Measurements from ENCODE around the gene PIGQ. TPM values are rescaled to one million over a fixed set of nuclear protein-coding genes. Genes with fewer than 3 reads are reported as not detected.

PIGQ gene
- total and polyA plus RNA-seq, 2 of the 13 experiments (the other 11 are each of a cell fraction or from before 2014, with no cell fraction given) = 7.7 to 19.7 TPM

DNA sequence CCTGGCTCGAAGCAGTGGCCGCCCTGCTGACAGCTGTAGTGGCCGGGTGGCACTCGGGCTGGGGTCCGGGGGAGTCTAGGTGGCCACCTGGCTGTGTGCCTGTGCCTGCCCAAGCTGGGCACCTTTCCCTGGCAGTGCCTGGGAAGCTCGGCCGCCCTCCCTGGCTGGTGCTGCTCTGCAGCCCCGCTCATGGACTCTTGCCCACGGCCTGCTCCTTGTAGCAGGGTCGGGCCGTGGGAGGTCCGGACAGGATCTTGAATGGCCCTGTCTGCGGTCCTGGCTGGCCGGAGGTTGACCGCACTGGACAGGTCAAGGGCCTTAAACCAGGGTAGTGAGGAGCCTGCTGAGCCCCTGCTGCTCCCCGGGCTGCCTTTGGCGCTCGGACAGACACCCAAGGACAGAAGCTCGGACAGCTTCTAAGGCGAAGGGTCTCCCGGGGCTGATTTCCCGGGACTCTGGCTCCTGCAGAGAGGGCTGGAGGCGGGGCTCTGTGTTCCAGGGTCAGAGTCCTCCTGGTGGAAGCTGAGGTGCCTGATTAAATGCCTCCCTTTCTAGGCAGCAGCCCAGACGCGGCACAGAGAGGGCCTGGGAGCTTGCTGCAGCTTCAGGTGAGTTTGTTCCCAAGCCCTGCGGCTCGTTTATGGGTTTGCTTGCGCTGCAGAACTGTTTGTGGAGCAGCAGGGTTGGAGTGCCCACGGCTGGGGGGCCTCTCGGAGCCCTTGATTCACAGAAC, 36.2 kb upstream of the PIGQ start (continued):
- 0 out of 2 replicates have a peak, but pooled peaks have one; percentile 36 for TF ChIP-seq ISL2 (CRISPR knock-in tag; IDR thresholded peaks at IDR 0.05)
- peak; percentile 48; the same call in 1 of the 2 replicates for TF ChIP-seq HDAC2 (CRISPR knock-in tag; IDR thresholded peaks at IDR 0.05)
- TF ChIP-seq SMARCC2 (IDR thresholded peaks at IDR 0.05) = no peak
- 0 out of 2 replicates have a peak, but pooled peaks have one; percentile 37 for TF ChIP-seq KDM6A (CRISPR knock-in tag; IDR thresholded peaks at IDR 0.05; ENCODE audit: low read depth)
- TF ChIP-seq IKZF4 (CRISPR knock-in tag; IDR thresholded peaks at IDR 0.05; ENCODE audit: borderline replicate concordance, low read depth, not compliant biosample characterization) = no peak
- TF ChIP-seq TRIM24 (CRISPR knock-in tag; IDR thresholded peaks at IDR 0.05) = no peak
- TF ChIP-seq MXD4 (CRISPR knock-in tag; IDR thresholded peaks at IDR 0.05) = 0 out of 2 replicates have a peak, but pooled peaks have one; percentile 46
- TF ChIP-seq ZNF773 (CRISPR knock-in tag; IDR thresholded peaks at IDR 0.05; ENCODE audit: borderline replicate concordance) = peak; percentile 59; the same call in 1 of the 2 replicates
- peak; percentile 67 for TF ChIP-seq HNRNPLL (IDR thresholded peaks at IDR 0.05; ENCODE audit: low read depth, low read length, poor library complexity, severe bottlenecking)
- TF ChIP-seq ZNF225 (CRISPR knock-in tag; IDR thresholded peaks at IDR 0.05) = 0 out of 2 replicates have a peak, but pooled peaks have one; percentile 16
- TF ChIP-seq, protein P1, sequence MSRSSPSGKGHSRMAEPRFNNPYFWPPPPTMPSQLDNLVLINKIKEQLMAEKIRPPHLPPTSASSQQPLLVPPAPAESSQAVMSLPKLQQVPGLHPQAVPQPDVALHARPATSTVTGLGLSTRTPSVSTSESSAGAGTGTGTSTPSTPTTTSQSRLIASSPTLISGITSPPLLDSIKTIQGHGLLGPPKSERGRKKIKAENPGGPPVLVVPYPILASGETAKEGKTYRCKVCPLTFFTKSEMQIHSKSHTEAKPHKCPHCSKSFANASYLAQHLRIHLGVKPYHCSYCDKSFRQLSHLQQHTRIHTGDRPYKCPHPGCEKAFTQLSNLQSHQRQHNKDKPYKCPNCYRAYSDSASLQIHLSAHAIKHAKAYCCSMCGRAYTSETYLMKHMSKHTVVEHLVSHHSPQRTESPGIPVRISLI (CRISPR knock-in tag; IDR thresholded peaks at IDR 0.05; ENCODE audit: borderline replicate concordance) = no peak
- TF ChIP-seq KLF12 (CRISPR knock-in tag; IDR thresholded peaks at IDR 0.05; ENCODE audit: borderline replicate concordance) = 0 out of 2 replicates have a peak, but pooled peaks have one; percentile 39
- TF ChIP-seq ZNF34 (CRISPR knock-in tag; IDR thresholded peaks at IDR 0.05; ENCODE audit: borderline replicate concordance) = no peak
- no peak for TF ChIP-seq BORCS8-MEF2B (CRISPR knock-in tag; IDR thresholded peaks at IDR 0.05)
- TF ChIP-seq MXD3 (CRISPR knock-in tag; IDR thresholded peaks at IDR 0.05) = peak; percentile 12; the same call in 1 of the 2 replicates
- TF ChIP-seq ZFY (CRISPR knock-in tag; IDR thresholded peaks at IDR 0.05) = peak; percentile 52; the same call in 1 of the 2 replicates
- no peak for TF ChIP-seq TCF7L2 (IDR thresholded peaks at IDR 0.05; ENCODE audit: low read depth, low read length)
- 0 out of 4 replicates have a peak, but pooled peaks of 1 of the 2 experiments have one; percentile 39 for TF ChIP-seq KLF16 (CRISPR knock-in tag; IDR thresholded peaks at IDR 0.05)
- peak; percentile 81 for TF ChIP-seq ZBTB7B (CRISPR knock-in tag; IDR thresholded peaks at IDR 0.05)
- TF ChIP-seq ZNF761 (CRISPR knock-in tag; conservative IDR thresholded peaks at IDR 0.05) = no peak
- TF ChIP-seq ZNF549 (CRISPR knock-in tag; IDR thresholded peaks at IDR 0.05) = no peak
- no peak for TF ChIP-seq ZNF569 (CRISPR knock-in tag; IDR thresholded peaks at IDR 0.05; ENCODE audit: borderline replicate concordance)
- no peak for TF ChIP-seq ZBTB4 (CRISPR knock-in tag; IDR thresholded peaks at IDR 0.05; ENCODE audit: borderline replicate concordance)
- TF ChIP-seq ZNF878 (CRISPR knock-in tag; IDR thresholded peaks at IDR 0.05) = no peak
- no peak for TF ChIP-seq SMYD3 (CRISPR knock-in tag; IDR thresholded peaks at IDR 0.05)
- no peak for TF ChIP-seq CENPX (CRISPR knock-in tag; IDR thresholded peaks at IDR 0.05)
- no peak for TF ChIP-seq NR2F2 (IDR thresholded peaks at IDR 0.05; ENCODE audit: borderline replicate concordance, low read depth)

Measured in HepG2 (cell line).